NOMO-1 treated with DMSO at 0.1 percent for 48 hours (cell line): Measurements from ENCODE around the gene DTNB.

Experiments
- DNase-seq: peaks from one replicate; lab custom pipeline; 2025; ENCODE audit not compliant: unreplicated experiment; lab: John Stamatoyannopoulos, UW

DTNB gene

DNA sequence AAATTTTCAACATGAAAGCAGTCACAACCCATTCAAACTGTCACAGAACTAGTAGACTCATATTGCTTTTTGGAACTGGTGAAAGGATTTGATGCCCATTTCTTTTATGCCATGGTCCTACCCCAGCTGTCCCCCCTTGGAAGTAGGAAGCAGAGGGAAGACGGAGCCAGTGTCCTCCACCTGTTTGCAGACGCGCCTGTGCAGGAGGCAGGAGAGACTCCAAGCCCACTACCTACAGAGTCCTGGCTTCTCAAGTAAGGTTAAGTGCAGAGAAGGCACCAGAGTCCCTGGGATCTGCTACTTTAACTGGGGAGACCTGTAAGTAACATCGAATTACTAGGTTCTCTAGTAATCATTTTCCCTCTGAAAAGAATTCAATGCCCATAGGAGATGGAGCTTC, 299.0 kb downstream of the DTNB start:
- no peak for DNase-seq

DNA sequence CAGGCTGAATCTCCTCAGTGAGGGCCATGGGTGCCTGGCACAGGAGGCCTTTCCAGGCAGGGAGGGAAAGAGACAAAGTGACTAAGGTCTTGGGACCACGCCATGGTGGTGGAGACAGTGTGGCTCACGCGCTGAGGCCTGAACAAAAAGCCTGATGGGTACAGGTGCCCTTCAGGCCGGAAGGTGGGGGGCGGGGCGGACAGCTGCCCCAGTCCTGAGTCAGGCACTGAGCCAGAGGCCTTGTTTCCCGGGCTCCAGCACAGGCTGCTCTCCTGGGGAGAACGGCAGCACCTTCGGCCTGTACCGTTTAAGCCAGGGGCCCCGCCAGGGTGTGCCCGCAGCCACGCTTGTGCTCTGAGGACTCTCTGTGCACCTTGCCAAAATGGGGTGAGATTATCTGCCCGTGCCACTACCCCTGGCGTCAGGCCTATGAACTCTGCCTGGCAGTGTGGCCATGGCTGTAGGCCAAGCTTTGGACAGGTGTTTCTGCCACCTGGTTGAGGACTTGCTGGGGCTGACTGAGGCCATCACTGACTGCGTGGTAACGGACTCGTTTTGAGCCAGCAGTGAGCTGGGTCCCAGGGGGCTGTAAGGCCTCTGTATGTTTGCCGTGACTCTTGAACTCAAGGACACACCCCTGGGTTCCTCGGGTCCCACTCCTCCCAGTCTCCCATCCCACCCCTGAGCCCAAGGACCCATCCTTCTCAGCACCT, 300.0 kb downstream of the DTNB start:
- DNase-seq, result no peak

DNA sequence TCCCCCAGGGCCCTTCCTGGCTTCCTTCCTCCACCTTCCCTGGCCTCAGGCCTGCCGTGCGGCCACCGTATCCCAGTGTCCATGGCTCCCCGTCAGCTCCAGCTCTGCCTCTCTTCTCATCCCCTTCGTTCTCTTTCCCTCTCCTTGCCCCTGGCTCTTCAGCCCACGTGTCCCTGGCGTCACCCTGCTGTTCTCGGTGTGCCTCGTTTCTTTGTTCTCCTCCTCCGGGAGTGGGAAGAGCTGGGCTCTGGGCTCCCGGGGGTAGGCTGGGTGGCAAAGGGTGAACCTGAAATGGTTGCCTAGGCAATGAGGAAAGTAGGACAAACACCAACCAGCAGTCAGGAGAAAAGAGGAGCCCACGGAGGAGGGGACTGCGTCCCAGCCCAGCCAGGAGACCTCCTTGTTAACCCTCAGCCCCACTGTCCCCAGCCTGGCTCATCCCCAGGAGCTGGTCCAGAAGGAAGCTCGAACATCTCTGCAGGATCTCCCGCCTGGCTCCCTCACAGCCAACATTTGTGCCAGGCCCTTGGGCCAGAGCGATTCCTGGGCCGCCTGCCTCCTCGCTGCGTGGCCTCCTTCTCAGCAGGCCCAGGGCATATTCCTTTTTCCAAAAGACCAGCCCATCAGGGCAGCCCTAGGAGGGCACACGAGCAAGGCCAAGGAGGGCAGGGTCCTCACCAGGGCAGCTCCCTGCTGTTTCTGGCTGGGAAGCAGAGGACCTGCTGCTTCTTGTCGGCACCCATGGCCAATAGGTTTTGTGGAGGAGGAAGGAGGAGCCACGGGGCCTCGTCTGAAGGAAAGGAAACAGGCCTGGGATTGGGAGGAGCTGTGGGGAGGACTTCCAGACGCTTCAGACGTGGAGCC, 300.7 kb downstream of the DTNB start:
- no peak for DNase-seq

DNA sequence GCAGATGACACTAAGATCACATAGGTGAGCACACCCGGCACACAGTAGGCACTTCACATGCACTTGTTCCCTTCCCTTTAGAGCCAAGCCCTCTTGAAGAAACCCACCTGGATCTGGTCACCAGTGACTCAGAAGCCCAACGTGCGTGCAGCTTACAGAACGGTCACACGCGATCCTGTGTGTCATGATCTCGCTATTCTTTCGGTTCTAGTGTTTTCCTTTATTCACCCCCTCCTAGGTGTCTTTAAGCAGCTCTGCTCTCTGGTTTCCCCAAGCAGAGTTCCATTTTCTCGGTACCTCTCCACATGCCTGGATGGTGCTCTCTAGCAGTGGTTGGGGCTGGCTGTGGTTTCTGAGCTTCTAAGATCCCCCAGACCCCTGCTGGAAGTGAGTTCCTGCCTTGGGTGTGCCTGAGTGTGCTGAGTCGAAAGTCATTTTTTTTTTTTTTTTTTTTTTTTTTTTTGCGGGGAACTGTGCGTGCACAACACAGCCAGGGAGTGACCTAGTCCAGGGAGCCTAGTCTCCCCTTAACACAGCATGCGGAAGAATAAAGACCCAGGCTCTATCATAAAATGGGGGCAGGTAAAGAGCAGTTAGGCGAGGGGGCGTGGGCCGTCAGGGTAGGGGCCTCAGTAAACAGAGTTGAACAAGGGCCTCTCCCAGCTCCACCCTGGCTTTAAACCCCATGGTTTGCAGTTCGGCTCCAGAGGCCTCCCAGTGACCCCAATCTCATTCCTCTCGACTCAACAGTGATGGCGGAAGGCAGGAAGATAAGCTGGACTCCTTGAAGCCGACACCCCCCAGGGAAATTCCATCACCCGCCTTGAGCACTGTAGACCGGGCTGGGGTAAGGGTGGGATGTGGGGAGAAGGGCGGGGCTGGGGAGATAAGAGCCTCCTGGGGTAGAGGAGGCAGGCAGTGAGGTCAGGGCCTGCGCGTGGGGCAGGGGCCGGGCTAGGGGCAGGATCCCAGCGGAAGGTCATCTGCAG, 301.8 kb downstream of the DTNB start:
- DNase-seq, result no peak

DNA sequence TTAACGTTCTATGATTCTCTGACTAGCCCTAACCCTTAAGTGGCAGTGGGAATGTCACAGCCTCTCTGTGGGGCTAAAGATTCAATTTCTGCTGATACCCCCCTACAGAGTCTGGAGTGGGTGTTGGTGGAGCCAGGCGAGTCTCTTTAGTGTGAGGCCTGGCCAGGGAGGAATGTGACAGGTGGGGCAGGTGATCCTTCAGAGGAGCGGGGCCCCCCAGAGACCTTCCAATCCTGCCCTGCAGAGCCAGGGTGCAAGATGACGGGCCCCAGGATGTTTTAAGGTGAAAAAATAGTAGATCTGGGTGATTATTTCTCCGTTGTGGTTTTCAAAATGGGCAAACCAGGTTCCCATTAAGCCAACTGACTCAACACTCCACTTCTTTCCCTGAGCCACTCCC, 303.5 kb downstream of the DTNB start:
- DNase-seq, result no peak

DNA sequence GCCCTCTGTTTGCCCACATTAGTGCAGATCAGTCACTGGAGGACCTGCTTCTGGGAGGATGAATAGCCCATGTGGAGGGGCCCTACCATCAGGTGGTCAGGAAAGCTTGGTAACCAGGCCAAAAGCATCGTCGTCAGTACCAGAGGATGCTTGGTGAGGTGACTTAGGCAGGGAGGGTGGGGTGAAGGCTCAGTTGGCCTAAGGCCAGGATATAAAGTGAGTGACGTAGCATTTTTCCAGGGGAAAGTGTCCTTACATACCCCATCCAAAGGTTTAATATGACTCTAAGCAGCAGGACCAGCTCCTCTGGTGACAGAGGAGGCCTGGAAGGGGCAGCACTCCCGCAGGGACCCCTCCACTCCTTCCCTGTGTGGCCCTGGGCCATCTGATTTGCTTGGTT, 303.9 kb downstream of the DTNB start:
- no peak for DNase-seq

DNA sequence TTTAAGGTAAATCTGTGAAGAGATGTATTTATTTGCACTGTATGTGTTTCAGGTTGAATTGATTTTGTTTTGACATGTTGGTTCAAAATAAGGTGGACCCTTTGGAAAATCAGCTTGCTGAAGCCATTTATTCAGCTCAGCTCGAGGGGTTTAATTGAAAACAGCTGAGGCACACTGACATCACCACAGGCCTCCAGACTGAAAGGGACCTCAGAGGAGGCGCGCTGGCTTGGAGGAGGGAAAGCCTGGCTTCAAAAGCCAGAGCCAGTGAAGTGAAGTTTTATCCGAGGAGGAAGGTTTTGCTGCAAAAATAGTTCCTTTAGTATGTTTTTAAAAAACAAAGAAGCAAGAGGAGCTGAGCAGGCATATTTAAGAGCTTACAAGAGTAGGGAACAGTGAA, 304.7 kb downstream of the DTNB start:
- no peak for DNase-seq

DNA sequence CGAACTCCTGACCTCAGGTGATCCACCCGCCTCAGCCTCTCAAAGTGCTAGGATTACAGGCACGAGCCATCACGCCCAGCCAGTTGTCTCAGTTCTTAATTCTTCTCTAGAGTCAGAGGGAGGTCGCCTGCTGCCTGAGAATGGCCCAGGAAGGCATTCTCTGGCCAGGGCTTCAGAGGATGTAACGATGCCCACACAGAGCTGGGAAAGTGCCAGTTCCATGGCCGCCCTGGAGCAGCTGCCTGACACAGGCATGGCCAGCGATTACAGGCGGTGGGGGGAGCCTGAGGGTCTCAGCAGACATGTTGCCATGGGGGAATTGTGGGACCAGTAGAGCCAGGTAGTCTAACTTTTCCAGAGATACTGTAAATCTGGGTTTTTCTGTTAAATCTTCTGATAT, 306.1 kb downstream of the DTNB start:
- DNase-seq, result no peak

DNA sequence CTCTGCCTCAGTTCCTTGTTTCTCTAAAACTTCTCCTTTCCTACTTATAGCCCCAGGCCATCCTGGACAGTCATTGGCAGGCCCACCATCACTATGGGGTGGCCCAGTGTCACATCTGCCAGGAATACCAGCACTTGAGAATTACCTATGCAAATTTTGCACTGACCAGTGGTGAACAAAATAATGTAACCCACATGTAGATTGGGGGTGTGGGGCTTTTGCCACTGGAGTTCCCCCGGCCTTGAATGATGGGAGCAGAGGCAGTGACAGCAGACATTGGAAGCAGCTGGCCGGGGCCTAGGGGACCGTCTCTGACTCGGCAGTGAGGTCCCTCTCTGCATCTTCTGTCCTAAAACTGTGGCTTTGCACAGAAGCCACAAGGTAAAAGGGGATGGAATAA, 306.7 kb downstream of the DTNB start:
- DNase-seq, result no peak

DNA sequence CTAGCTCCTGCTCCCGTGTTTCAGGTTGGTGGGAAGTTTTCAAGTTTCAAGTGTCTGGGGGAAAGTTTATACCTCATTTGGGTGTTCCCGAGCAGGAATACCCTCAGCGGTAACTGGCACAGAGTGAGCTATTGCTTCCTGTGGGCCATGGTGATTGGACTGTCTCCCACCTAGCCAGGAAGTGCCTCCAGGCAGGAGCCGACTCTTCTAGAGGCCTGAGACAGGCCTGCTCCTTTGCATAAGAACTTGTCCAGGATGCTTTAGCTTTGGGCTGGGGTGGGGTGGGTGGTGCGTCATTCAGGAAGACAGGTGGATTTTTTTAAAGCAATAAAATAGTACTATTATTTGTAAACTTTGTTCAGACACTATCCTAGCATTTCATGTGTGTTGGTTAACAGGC, 308.1 kb downstream of the DTNB start:
- DNase-seq, result no peak

DNA sequence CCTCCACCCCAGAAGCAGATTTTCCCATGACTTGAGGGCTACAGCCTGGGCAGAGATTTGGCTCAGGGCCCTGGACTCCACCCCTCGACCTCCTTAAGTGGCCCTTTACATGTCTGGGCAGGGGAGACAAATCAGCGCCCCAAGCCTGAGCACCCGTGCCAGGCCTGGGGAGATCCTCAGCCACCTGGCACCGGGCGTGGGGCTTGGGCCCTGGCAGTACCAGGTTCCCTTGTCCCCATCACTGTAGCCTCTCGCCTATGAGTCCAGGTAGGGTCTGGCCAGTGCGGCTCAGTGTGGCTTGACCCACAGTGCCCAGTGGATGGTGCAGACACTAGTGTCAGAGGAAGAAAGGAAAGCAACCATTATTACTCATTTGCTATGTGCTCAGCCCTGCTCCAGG, 309.6 kb downstream of the DTNB start:
- DNase-seq, result no peak

DNA sequence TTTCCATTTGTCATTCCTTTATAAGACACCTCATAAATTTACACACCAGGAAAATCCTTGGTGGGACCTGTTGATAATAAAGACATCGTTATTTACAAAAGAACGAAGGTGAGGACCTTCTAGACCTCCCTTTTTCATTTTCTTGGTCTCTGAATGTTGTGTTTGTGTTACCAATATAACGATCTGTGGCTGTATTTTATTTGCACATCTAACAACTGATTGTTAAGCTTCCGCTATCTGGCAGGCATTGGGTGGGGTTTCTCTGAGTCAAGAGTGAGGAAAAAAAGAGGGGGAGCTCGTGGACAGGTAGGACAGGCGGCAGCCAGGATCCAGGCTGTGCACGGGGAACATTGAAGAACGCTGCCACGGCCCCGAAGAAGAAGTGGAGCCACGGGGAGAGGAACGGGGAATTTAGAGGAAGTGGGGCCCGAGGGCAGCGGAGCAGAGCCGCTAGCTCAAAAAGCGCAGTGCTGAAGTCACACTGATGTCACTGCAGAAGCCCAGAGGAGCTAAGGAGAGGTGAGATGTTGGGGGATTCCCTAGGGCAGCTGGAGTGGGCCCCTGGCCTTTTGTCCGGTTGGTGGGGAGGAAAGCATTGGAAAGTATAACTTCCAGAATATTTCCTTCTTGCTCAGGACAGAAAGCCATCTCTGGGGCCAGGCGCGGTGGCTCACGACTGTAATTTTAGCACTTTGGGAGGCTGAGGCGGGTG, 310.8 kb downstream of the DTNB start:
- peak; percentile 82 for DNase-seq

DNA sequence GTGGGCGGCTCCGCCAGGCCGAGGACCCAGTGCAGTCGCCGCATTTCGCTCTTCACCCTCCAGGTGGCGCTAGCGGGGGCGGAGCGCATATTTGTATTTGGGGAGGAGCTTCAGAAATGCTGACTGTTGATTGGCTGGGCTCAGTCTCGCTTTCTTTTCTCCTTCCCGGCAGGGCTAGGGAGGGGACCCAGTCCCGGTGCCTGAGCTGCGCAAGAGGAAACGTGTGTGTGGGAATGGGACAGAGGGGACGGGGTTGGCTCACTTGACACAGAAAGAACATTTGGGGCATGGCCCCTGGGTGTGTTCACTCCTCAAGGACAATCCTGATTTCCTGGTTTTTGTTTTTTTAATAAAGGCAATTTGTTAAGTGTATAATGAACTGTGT, 311.3 kb downstream of the DTNB start:
- DNase-seq, result peak; percentile 88

DNA sequence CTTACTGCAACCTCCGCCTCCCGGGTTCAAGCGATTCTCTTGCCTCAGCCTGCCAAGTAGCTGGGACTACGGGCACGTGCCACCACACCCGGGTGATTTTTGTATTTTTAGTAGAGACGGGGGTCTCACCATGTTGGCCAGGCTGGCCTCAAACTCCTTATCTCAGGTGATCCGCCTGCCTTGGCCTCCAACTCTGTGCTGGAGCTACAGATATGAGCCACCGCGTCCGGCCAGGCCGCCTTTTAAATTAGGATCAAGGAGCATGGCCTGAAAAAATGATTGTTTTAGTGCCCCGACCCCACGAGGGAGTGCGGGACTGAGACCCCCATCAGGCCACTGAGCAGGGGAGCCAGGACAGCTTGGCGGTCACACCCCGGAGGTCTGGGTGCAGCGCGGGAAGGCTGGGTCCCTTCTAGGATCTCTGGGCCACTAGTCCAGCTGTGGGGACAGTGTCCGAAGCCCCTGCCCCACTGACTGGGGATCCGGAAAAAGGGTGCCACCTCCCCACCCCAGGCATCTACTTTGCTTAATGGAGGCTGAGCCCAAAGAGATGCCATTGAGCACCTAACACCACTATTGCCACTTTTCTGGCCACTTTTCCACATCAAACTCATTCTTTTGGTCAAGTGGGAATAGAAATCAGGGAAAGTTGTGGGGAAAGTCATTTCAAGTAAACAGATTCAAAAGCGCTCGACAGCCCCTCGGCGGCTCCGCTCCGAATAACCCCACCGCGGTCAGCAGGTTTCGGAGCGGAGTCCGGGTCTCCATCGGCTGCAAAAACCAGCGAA, 311.9 kb downstream of the DTNB start:
- DNase-seq, result no peak

DNA sequence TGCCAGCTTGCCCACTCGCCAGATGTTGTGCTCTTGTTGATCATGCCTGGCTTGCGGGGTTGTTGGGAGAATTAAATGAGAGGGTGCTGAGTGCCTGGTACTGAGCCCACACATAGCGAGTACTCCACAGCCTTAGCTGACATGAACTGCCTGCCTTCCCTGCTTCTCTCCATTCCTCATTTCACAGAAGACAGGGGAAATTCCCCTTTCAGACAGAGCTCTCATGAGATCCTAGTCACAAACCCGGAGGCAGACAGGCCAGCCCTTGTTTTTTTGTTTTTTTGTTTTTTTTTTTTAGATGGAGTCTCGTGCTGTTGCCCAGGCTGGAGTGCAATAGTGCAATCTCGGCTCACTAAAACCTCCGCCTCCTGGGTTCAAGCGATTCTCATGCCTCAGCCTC, 314.5 kb downstream of the DTNB start:
- no peak for DNase-seq

DNA sequence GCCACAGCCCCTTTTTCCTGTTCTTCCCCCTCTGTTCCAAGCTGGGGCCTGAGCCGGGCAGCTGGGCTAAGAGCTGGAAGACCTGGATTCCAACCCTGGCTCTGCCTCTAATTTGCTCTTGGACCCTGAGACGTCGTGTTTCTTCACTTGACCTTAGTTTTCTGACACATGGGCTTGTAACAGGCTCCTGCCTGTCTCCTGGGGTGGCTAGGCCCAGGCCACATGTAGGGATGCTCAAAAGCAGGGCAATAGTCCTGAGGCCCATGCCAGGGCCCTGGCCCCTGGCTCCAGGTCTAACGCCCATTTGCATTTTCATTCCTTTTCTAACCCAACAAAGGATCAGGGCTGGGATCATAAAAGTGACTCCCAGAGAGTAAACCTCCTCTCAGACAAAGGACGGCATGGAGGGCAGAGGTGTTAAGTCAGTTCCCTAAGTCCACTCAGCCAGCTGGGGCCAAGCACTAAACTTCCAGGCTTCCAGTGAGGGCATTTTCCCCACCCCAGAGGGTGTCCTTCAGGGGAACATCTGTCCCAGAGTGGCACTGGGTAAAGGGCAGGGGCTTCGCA, 315.0 kb downstream of the DTNB start:
- DNase-seq, result no peak

DNA sequence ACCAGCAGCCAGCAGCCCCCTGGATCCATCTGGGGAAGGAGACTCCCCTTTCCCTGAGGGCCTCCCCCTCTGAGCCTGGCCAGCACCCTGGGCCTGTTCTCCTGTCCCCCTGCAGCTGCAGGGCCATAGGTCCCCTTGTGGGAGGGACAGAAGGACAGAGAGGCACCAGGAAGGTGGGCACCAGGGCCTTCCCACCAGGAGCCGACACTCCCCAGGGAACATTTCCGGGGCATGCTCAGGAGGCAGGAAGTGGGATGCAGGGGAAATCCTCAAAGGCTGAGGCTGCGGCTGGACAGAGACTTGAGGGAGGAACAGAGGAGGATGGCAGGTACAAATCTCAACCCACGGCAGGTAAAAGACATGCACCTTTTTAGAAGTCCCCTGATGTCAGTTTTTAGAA, 317.3 kb downstream of the DTNB start:
- no peak for DNase-seq

DNA sequence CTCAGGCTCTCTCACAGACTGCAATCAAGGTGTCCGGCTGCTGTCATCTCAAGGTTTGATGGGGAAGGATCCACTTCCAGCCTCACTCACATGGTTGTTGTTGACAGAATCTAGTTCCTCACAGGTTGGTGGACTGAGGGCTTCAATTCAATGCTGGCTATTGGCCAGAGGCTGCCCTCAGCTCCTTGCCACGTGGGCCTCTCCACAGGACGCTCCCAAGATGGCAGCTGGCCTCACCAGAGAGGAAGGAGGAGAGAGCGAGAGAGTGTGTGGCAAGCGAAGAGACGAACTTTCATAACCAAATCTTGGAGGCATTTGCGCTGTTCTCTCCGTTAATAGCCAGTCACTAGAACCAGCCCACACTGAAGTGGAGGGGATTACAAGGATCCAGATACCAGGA, 318.1 kb downstream of the DTNB start:
- no peak for DNase-seq

DNA sequence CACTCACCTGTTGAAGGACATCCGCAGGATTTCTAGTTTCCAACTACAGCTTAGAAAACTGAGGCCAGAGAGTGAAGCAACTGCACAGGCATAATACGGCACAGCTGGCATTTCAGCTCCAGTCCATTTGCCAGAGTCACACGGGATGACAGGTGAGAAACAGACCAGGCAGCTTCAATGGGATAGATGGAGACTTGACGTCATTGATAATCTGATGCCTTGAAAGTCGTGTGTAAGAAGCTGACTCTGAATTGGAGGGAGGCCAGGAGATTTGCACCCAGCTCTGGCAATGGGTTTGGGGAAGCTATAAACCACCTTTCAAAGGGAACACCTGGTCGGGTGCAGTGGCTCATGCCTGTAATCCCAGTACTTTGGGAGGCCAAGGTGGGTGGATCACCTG, 319.3 kb downstream of the DTNB start:
- no peak for DNase-seq

DNA sequence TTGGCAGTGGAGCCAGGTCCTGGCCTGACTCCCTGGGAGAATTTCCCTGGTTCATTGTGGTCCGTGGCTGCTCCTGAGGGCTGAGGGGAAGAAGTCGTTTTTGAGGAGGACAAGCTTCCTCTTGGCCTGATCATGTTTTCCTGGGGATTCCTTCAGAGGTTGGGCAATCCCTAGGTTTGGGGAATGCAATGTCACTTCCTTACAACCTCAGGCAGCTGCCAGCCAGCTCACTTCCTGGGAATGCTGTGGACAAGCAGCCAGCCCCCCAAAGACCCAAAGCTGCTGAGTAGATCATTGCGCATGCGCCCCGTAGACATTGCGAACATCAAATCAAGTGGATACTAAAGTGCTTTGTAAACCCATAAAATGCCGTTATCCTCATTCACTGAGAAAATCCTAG, 324.0 kb downstream of the DTNB start:
- no peak for DNase-seq
